H9 (cell line): ENCODE measurements around the gene ITIH5. TPM values are rescaled to one million over a fixed set of nuclear protein-coding genes. Genes with fewer than 3 reads are reported as not detected.
"Not testable (repeated sequence)": the region's sequence is repeated elsewhere in the genome, so short reads cannot be mapped to it uniquely, and the experiment has no call there.

Experiments used
- DNase-seq: peaks from one replicate; pipeline ENCODE4 v3.0.0-alpha.2; 2017
- H2AFZ ChIP-seq: one replicate; pipeline ENCODE4 v1.6.1; 2013; ENCODE audit warnings: mild to moderate bottlenecking, low read length, control low read depth, moderate library complexity
- H2AK5ac ChIP-seq: 2 replicates; pipeline ENCODE4 v1.6.1; 2013; ENCODE audit warnings: low read length, control low read depth, mixed read lengths; ENCODE audit not compliant: insufficient read length
- H2BK120ac ChIP-seq: one replicate; pipeline ENCODE4 v1.6.1; 2013; ENCODE audit warnings: low read depth, mild to moderate bottlenecking, low read length, control low read depth, inconsistent platforms; ENCODE audit not compliant: poor library complexity, severe bottlenecking
- H2BK12ac ChIP-seq: 2 replicates; pipeline ENCODE4 v1.6.1; 2013; ENCODE audit warnings: low read length, control low read depth, mixed read lengths, low read depth; ENCODE audit not compliant: insufficient read length
- H2BK15ac ChIP-seq: 2 replicates; pipeline ENCODE4 v1.6.1; 2013; ENCODE audit warnings: low read depth, low read length, control low read depth
- H2BK20ac ChIP-seq: one replicate; pipeline ENCODE4 v1.6.1; 2013; ENCODE audit warnings: low read depth, mild to moderate bottlenecking, low read length, control low read depth, inconsistent platforms; ENCODE audit not compliant: poor library complexity, severe bottlenecking
- H2BK5ac ChIP-seq: 2 replicates; pipeline ENCODE4 v1.6.1; 2013; ENCODE audit warnings: low read length, control low read depth, mixed read lengths; ENCODE audit not compliant: insufficient read length
- H3K14ac ChIP-seq: 2 replicates; pipeline ENCODE4 v1.6.1; 2013; ENCODE audit warnings: low read length, control low read depth; ENCODE audit not compliant: insufficient read depth
- H3K18ac ChIP-seq: 2 replicates; pipeline ENCODE4 v1.6.1; 2013; ENCODE audit warnings: low read depth, mild to moderate bottlenecking, mixed read lengths, low read length, control low read depth; ENCODE audit not compliant: insufficient read length
- H3K23ac ChIP-seq: 2 replicates; pipeline ENCODE4 v1.6.1; 2013; ENCODE audit warnings: low read length, control low read depth, mixed read lengths, low read depth; ENCODE audit not compliant: insufficient read length
- H3K23me2 ChIP-seq: 2 replicates; pipeline ENCODE4 v1.6.1; 2013; ENCODE audit warnings: low read depth, mild to moderate bottlenecking, mixed read lengths, low read length, control low read depth; ENCODE audit not compliant: insufficient read length, poor library complexity, severe bottlenecking
- H3K27ac ChIP-seq: 2 replicates; pipeline ENCODE4 v1.5.1; 2013; ENCODE audit warnings: low read length, control low read depth, mixed read lengths, low read depth; ENCODE audit not compliant: insufficient read length
- H3K27me3 ChIP-seq: 2 replicates; pipeline ENCODE4 v1.6.1; 2013; ENCODE audit warnings: low read length, control low read depth, inconsistent platforms; ENCODE audit not compliant: insufficient read depth
- H3K4ac ChIP-seq: 2 replicates; pipeline ENCODE4 v1.6.1; 2013; ENCODE audit warnings: low read depth, mild to moderate bottlenecking, control low read depth, inconsistent platforms, low read length, moderate library complexity
- H3K4me1 ChIP-seq: 2 replicates; pipeline ENCODE4 v1.6.1; 2013; ENCODE audit warnings: low read length, control low read depth, inconsistent platforms; ENCODE audit not compliant: insufficient read depth
- H3K4me2 ChIP-seq: 2 replicates; pipeline ENCODE4 v1.6.1; 2013; ENCODE audit warnings: low read length, control low read depth, mixed read lengths; ENCODE audit not compliant: insufficient read length, insufficient read depth
- H3K56ac ChIP-seq: 2 replicates; pipeline ENCODE4 v1.6.1; 2013; ENCODE audit warnings: low read depth, mild to moderate bottlenecking, mixed read lengths, low read length, control low read depth; ENCODE audit not compliant: insufficient read length
- H3K79me1 ChIP-seq: 2 replicates; pipeline ENCODE4 v1.6.1; 2013; ENCODE audit warnings: low read depth, mild to moderate bottlenecking, moderate library complexity, low read length, control low read depth, inconsistent platforms; ENCODE audit not compliant: insufficient read depth, poor library complexity, severe bottlenecking
- H3K79me2 ChIP-seq: 2 replicates; pipeline ENCODE4 v1.6.1; 2013; ENCODE audit warnings: low read length, control low read depth, inconsistent platforms; ENCODE audit not compliant: insufficient read depth
- H3K9ac ChIP-seq: 2 replicates; pipeline ENCODE4 v1.6.1; 2013; ENCODE audit warnings: low read length, control low read depth, mixed read lengths; ENCODE audit not compliant: insufficient read length; ENCODE audit errors: extremely low read depth
- H3K9me3 ChIP-seq: one replicate; pipeline ENCODE4 v1.6.1; 2013; ENCODE audit warnings: low read depth, low read length, inconsistent platforms; ENCODE audit not compliant: control insufficient read depth
- H3T11ph ChIP-seq: one replicate; pipeline ENCODE4 v1.6.1; 2013; ENCODE audit warnings: mild to moderate bottlenecking, low read length, control low read depth, inconsistent platforms
- H4K20me1 ChIP-seq: one replicate; pipeline ENCODE4 v1.6.1; 2013; ENCODE audit not compliant: control insufficient read depth, insufficient read length, insufficient read depth
- H4K5ac ChIP-seq: 2 replicates; pipeline ENCODE4 v1.6.1; 2013; ENCODE audit warnings: low read depth, mild to moderate bottlenecking, mixed read lengths, low read length, control low read depth; ENCODE audit not compliant: insufficient read length
- H4K8ac ChIP-seq: replicated peaks from 2 replicates; pipeline ENCODE4 v1.6.1; 2013; ENCODE audit warnings: low read length, control low read depth, mixed read lengths, low read depth; ENCODE audit not compliant: insufficient read length
- H4K91ac ChIP-seq: 2 replicates; pipeline ENCODE4 v1.6.1; 2013; ENCODE audit warnings: low read depth, mild to moderate bottlenecking, moderate library complexity, mixed read lengths, low read length, control low read depth; ENCODE audit not compliant: insufficient read length
- H3K27ac Mint-ChIP-seq, 3 experiments: 2 replicates in 2 of 3; 3 replicates in 1 of 3; pipeline ENCODE4 v1.8.0; 2020 to 2021; ENCODE audit warnings: mixed read lengths in 3 of 3, mild to moderate bottlenecking in 1 of 3, moderate library complexity in 1 of 3
- H3K27me3 Mint-ChIP-seq: 2 replicates; pipeline ENCODE4 v1.8.0; 2021; ENCODE audit warnings: low read depth, mild to moderate bottlenecking, moderate library complexity, mixed read lengths
- H3K36me3 Mint-ChIP-seq, 3 experiments: 2 replicates in 2 of 3; 3 replicates in 1 of 3; pipeline ENCODE4 v1.8.0; 2020 to 2021; ENCODE audit warnings: low read depth in 3 of 3, mixed read lengths in 3 of 3; ENCODE audit not compliant: insufficient read depth in 1 of 3
- H3K4me1 Mint-ChIP-seq, 2 experiments: 2 replicates each; pipeline ENCODE4 v1.8.0; 2020; ENCODE audit warnings: mixed read lengths in 2 of 2
- H3K4me3 Mint-ChIP-seq, 2 experiments: 2 replicates in 1 of 2; 3 replicates in 1 of 2; pipeline ENCODE4 v1.8.0; 2020 to 2021; ENCODE audit warnings: mild to moderate bottlenecking in 2 of 2, mixed read lengths in 2 of 2, moderate library complexity in 1 of 2
- H3K9me3 Mint-ChIP-seq, 2 experiments: 2 replicates in 1 of 2; 3 replicates in 1 of 2; pipeline ENCODE4 v1.8.0; 2020; ENCODE audit warnings: mild to moderate bottlenecking in 2 of 2, mixed read lengths in 2 of 2, moderate library complexity in 1 of 2
- WGBS: extraction: QIAGEN DNeasy Blood & Tissue Kit; methylation state at CpG from one replicate; pipeline ENCODE4 v1.1.7; 2013; ENCODE audit warnings: missing lambda C conversion rate, low lambda C conversion rate, mixed read lengths; ENCODE audit not compliant: insufficient read length; ENCODE audit errors: extremely low coverage; 5-methylcytosine and 5-hydroxymethylcytosine counted together
- total RNA-seq: library from RNA; stranded (reverse); gene quantifications from 2 replicates; pipeline ENCODE4 v1.2.1, GENCODE V29; 2021
- TF ChIP-seq, protein P1 (sequence below): fragments of 200-600 bp; sonication (generic); conservative IDR thresholded peaks from 3 replicates; pipeline ENCODE4 v1.8.0; 2021; ENCODE audit warnings: antibody characterized with exemption, mild to moderate bottlenecking

ITIH5 gene
- total RNA-seq, 1 experiment from 2014 or later = 1.3 TPM

DNA sequence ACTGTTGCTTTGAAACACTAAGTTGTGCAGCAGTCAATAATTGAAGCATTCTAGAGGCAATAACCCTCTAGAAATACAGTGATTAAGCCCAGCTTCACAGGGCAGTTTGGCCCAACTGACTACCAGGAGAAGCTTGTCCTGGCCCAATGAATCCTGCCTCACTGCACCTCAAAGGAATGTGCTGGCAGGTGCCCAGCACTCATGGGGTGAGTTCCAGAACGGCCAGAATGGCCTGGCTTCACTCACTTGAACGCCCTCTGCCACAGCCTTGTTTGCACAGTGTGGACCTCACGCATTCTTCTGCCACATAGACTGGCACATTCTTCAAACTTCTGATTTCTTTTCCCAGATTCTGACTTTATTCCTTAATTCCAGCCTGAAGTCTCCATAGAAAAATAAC is 29.8 kb upstream of the ITIH5 start:
- Histone ChIP-seq H3K27ac (no peak overlapping the region), H3K79me1 (no peaks in the 10 kb centered on the region), H3K4ac (no peak overlapping the region), H3K23me2 (no peaks in the 10 kb centered on the region), H2AFZ (no peak overlapping the region), H4K91ac (no peak overlapping the region), H3K4me1 (no peaks in the 10 kb centered on the region), H2BK20ac (no peak overlapping the region), H2BK120ac (no peak overlapping the region), H2BK12ac (no peak overlapping the region), H3K4me2 (no peak overlapping the region), H4K5ac (no peak overlapping the region), H3K79me2 (no peaks in the 10 kb centered on the region), H2BK15ac (no peak overlapping the region), H3K14ac (no peak overlapping the region), H2BK5ac (no peak overlapping the region), H3K56ac (no peak overlapping the region), H3K9ac (no peak overlapping the region), H4K8ac (no peak overlapping the region), H4K20me1 (no peaks in the 10 kb centered on the region), H3K27me3 (no peaks in the 10 kb centered on the region), H3K23ac (no peak overlapping the region), H3T11ph (no peak overlapping the region), H3K9me3 (no peaks in the 10 kb centered on the region), H3K18ac (no peak overlapping the region), H2AK5ac (no peak overlapping the region)
- no peaks in the 10 kb centered on the region for H3K4me1 Mint-ChIP-seq
- no peaks in the 10 kb centered on the region; the same call in 1 of the 2 replicates for H3K27me3 Mint-ChIP-seq
- H3K4me3 Mint-ChIP-seq = no peak overlapping the region
- TF ChIP-seq, protein P1, sequence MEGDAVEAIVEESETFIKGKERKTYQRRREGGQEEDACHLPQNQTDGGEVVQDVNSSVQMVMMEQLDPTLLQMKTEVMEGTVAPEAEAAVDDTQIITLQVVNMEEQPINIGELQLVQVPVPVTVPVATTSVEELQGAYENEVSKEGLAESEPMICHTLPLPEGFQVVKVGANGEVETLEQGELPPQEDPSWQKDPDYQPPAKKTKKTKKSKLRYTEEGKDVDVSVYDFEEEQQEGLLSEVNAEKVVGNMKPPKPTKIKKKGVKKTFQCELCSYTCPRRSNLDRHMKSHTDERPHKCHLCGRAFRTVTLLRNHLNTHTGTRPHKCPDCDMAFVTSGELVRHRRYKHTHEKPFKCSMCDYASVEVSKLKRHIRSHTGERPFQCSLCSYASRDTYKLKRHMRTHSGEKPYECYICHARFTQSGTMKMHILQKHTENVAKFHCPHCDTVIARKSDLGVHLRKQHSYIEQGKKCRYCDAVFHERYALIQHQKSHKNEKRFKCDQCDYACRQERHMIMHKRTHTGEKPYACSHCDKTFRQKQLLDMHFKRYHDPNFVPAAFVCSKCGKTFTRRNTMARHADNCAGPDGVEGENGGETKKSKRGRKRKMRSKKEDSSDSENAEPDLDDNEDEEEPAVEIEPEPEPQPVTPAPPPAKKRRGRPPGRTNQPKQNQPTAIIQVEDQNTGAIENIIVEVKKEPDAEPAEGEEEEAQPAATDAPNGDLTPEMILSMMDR = no peak
- DNase-seq = no peak
- peaks cover 22 to 23% of the 10 kb centered on the region in 2 experiments for H3K9me3 Mint-ChIP-seq
- no CpG with 5 or more reads among the region's 3 CpGs for WGBS
- no peak overlapping the region for H3K27ac Mint-ChIP-seq
- peaks cover 4 to 12% (median 8%) of the 10 kb centered on the region in 3 experiments; a peak in 6 of 7 replicates for H3K36me3 Mint-ChIP-seq

DNA sequence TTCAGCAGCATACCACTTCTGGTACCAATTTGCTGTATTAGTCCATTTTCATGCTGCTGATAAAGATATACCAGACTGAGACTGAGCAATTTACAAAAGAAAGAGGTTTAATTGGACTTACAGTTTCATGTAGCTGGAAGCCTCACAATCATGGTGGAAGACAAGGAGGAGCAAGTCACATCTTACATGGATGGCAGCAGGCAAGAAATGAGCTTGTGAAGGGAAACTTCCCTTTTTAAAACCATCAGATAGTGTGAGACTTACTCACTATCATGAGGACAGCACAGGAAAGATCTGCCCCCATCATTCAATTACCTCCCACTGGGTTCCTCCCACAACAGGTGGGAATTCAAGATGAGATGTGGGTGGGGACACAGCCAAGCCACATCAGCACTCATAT is 26.4 kb upstream of the ITIH5 start:
- H3K9ac ChIP-seq, H3K4me3 Mint-ChIP-seq, H3K56ac ChIP-seq, H2BK15ac ChIP-seq, H3K9me3 ChIP-seq, H3K27me3 ChIP-seq, DNase-seq, H2BK120ac ChIP-seq, H3K4me2 ChIP-seq, H3K27ac ChIP-seq, H3K27ac Mint-ChIP-seq, H2AK5ac ChIP-seq, H4K8ac ChIP-seq, H2BK12ac ChIP-seq, H4K5ac ChIP-seq, H2BK5ac ChIP-seq, H2BK20ac ChIP-seq, H3K23me2 ChIP-seq, H3K4ac ChIP-seq, H3K14ac ChIP-seq, H3K4me1 Mint-ChIP-seq, H4K20me1 ChIP-seq, H3K27me3 Mint-ChIP-seq, H3T11ph ChIP-seq, H3K18ac ChIP-seq, H3K4me1 ChIP-seq, H2AFZ ChIP-seq, H3K79me2 ChIP-seq, H3K23ac ChIP-seq, H4K91ac ChIP-seq, H3K79me1 ChIP-seq: not testable (repeated sequence)
- Mint-ChIP-seq H3K36me3 (peaks cover 7 to 30% (median 17%) of the 10 kb centered on the region in 3 experiments), H3K9me3 (peaks cover 45 to 48% of the 10 kb centered on the region in 2 experiments)
